GM12872 (cell line): ENCODE data around the gene BTBD7.

Experiments used
- CTCF ChIP-seq: IDR thresholded peaks from 3 replicates; pipeline ENCODE4 v1.5.1; 2011; ENCODE audit warnings: low read depth, mild to moderate bottlenecking, low read length, moderate library complexity; ENCODE audit not compliant: insufficient read depth

Gene BTBD7

GRCh38 chr14:93274055-93274806 is 58.6 kb downstream of the BTBD7 start:
- no peak for TF ChIP-seq CTCF

GRCh38 chr14:93271111-93271510 is 61.7 kb downstream of the BTBD7 start:
- no peak for TF ChIP-seq CTCF

GRCh38 chr14:93269341-93270068 is 63.3 kb downstream of the BTBD7 start:
- TF ChIP-seq CTCF, result no peak

GRCh38 chr14:93268406-93268805 is 64.4 kb downstream of the BTBD7 start:
- TF ChIP-seq CTCF, result no peak

GRCh38 chr14:93267149-93267711 is 65.6 kb downstream of the BTBD7 start:
- TF ChIP-seq CTCF, result no peak

GRCh38 chr14:93266127-93266526 is 66.7 kb downstream of the BTBD7 start:
- TF ChIP-seq CTCF, result no peak

GRCh38 chr14:93263416-93263815 is 69.4 kb downstream of the BTBD7 start:
- no peak for TF ChIP-seq CTCF
